ENCODE measurements around the gene ARHGEF17.
"Not testable (repeated sequence)": the region's sequence is repeated elsewhere in the genome, so short reads cannot be mapped to it uniquely, and the experiment has no call there.

The ARHGEF17 gene

DNA sequence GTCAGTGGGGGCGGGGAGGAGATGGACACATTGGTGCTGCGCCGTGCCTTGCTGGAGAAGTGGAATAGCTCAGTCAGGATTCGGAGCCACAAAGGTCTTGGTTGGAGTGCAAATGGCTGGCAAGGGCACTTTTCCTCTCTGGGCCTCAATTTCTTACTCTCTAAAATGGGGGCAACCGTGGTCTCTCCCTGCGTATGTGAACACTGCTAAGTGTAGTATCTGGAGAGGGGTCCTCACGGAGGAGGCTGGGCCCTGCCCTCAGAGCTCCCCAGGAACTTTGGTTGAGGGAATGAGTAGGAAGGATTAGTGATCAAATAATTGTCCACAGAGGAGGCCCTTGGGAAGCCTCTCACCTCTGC is 35.4 kb upstream of the ARHGEF17 start:
- DNase-seq, result no peak

DNA sequence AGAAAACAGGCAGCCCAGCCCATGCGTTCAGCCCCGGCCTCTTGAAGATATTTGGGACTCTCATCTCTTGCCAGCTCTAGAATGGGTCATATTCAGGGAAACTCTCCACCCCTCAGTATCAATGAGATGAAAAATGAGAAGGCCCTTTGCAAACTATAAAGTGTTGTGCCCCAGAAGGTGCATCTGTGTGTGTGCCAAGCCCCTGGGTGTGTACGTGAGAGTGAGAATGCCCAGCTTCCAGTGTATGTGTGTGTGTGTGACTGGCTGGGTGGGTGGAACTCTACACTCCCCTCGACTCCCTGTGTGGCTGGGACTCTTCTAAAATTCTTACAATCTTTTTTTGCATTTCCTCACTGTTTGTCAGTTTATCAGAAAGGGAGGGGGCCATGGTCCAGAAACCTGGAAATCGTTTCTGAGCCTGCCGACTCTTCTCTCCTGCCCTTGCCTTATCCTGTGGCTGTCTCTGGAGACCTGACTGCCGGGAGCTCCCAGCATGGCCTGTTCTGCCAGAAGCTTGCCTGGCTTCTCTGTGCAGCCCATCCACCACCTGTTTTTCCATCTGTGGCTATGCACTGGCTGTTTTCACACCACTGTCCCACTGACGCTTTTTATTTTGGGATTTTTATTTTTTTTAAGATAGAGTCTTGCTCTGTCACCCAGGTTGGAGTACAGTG is 34.7 kb upstream of the ARHGEF17 start:
- DNase-seq, result no peak

DNA sequence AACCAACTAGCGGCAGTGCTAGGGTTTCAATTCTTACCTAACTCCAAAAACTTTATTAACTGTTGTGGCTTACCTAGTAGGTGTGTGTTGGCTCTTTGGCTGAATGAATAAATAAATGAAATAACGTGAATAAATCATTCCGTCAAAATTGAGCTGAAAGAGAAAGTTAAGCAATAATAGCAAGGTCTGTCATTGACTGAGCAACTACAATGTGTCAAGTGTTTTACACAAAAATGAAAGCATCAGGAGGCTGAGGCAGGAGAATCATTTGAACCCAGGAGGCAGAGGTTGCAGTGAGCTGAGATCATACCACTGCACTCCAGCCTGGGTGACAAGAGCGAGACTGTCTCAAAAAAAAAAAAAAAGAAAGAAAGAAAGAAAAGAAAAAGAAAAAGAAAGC is 33.9 kb upstream of the ARHGEF17 start:
- not testable (repeated sequence) for DNase-seq

DNA sequence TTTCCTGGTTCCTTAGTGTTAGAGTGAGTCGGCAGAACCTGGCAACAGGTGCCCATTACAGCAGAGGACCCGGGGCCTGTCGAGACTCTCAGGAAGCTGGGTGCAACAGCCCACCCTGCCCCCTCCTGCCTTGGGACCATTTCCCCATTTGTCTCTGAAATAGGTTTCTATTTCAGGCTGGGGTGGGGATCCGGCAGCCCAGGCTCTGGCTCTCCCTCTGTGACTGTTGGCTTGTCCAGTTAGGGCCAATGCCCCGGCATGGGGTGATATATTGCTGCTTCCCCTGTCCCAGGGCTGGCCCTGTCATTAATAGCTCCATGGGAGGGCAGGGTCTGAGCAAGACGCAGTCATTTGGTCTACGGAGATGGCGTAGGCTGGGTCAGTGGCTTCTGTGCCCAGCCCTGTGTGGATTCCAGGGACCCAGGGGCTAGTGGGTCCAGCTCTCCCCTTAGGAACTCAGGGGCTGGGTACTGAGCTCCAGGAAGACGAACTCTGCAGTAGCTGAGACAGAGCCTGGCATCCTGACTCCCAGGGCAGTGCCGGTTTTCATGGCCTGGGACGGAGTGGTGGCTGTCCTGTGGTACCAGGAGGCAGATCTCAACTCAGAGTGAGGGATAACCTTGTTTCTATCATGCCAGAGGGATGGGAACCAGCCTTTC is 33.2 kb upstream of the ARHGEF17 start:
- DNase-seq, result no peak

DNA sequence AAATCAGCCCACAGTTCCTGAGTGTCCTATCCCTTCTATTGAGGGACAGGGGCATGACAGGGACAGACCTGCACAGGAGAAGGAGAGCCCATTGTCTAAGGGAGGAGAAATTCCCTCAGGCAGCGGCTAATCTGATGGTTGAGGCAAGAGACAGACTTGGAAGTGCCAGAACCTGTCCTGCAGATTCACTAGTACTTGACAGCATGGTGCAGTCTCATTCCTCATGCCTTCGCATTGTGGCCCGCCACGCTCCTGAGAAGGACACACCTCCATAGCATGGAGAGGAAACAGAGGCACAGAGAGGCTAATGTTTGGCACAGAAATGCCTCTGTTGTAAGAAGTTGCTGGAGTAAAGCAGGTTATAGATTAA is 32.7 kb upstream of the ARHGEF17 start:
- no peak for DNase-seq

DNA sequence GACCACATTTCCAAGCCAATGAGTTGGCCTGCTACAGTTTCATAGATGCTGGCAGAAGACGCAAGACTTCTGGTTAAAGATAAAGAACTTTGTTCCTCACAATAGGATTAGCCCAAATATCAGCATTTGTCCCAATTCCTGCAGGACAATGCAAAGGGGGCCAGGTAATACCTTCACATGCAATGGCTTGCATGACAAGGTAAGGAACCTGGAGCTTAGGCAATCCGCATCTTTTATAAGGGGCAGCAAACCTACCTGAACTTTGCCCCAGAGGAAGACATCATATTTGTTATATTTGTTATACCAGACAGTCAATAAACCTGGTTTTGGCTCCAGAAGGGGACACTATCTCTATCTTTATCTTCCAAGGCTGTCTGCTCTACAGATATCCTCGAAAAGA is 30.6 kb upstream of the ARHGEF17 start:
- DNase-seq, result no peak

DNA sequence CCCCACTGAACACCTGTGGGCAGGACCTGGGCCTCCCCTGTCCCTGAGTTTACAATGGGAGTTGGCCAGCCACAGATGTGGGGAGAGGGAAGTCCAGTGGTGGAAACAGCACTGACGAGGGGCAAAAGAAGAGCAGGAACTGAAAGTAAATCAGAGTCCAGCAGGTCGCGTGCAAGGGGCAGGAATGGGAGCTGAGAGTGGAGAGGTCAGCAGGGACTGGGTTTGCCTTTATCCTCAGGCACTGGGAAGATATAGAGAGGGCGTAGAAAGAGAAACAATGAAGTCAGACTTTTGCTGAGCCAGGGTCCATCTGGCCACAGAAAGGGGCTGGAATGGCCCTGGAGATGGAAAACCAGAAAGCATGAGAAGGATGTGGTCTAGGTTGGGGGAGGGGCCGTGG is 27.4 kb upstream of the ARHGEF17 start:
- no peak for DNase-seq

DNA sequence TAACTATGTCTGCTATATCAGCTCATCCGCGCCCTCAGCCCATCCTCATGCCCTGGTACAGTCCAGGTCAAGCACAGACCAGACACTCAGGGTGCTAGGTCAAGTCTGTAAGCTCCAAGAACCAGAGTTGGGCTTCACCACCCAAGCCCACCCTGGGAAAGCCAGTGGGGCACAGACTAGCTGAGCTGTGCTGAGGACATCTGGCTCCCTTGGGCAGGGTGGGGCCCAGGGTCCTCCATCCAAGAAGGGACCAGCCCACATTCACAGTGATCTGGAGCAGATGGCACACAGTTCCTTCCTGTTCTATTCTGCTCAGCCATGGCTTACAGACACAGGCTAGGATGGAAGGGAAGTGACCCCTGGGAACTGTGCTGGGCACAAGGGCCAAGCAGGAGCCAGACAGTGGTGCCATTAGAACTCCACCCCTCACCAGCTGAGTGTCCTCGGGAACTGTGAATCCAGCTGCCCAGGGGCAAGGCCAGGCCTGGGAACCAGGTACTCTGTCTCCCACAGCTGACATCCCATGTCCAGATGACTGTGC is 26.8 kb upstream of the ARHGEF17 start:
- DNase-seq, result no peak

DNA sequence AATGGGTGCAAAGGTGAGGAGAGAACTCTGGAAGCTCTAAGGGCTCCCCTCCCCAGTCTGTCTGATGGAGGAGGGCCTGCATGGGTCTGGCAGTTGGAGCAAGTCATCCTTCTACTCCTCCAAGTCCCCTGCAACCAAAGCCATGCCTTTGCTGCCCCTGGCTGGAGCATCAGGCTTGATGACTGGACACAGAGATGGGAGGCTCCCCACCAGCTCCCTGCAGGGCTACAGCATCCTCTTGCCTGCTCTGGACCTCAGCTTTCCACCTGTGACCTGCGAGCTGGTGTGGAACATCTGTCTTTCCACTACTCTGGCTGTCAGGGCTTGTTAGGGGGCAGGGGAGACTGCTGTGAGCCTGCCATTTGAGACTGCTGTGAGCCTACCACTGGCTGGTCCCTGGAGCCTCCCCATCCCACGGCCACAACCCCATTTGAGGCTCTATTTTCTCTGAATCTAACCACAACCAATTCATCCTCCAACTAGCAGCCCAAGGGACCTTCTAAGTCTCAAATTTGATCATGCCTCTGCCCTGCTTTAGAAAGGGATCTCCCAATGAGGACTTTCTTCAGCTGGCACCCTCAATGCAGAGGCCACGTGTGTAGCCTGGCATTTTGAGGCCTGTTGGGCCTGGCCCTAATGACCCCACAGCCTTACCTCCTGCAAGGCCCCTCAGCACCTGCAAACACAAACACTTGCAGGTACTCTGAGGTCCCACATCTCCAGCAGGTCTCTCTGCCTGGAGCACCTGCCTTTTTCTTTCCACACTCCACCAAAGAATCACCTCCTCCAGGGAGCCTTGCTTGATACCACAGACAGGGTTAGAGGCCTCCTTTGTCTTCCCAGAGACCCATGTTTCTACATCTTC is 26.0 kb upstream of the ARHGEF17 start:
- DNase-seq, result no peak

DNA sequence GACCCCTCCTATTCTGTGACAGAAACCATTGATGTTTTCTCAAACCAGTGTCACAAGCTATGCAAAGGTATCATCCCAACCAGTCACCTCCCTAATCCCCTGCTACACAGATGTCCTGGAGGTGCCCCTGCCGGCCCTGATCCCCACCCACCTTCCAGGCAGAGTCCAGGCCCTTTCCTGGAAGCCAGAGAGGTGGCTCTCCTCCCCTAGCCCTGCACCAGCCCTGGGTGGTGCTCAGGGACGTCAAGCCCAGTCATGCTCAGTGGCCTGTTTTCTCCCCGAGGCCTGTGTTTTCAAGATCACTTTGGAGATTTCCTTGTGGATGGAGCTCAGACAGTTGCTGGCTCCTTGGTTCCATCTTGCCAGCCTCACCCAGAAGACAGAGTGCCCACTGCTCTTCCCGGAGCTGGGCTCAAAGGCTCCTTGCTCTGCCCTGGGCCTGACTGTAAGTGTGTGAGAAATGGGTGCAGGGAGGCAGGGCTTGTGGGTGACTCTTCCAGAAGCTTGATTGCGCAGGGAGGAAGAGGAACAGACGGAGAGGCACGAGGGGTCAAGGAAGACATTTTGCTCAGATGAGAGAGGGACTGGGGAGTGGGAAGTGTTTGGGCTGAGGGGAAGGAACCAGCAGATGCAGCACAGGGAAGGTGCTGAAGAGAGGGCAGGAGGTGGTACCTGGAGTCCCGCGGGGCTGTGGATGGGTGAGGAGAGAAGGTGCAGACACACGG is 24.6 kb upstream of the ARHGEF17 start:
- DNase-seq, result no peak

DNA sequence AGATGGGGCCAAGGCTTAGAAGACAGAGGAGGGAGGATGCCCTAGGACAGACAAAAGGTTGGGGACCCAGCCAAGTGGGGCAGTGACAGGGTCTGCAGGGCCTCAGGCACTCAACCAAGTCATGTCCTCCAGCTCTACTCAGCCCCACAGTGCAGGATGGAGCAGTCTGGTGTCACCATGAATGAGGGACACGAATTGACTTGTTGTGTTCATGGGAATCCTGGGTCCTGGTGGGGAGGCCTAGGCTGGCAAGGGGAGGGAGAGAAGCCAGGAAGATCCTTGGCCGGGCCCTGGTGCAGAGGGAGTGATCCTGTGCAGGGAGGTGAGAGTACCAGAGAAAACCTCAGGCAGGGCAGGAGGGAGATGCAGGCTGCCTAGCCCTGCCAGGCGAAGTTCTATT is 24.0 kb upstream of the ARHGEF17 start:
- DNase-seq, result no peak

DNA sequence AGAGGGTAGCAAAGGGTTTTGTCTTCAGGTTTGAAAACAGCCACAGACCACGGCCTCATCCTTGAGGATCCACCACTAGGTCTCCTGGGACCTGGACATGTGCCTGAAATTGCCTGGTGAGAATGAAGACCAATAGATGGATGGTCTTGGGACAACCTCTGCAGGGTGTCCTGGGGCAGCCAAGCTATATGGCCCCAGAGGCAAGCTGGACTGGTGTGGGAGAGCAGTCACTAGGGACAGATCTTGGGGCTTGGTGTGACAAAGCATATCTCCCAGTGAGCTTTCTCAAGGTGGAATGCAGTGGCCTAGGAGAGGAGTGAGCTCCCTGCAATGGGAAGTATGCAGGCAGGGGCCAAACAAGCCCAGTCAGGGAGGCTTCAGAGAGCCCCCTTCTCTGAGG is 22.4 kb upstream of the ARHGEF17 start:
- DNase-seq, result no peak

DNA sequence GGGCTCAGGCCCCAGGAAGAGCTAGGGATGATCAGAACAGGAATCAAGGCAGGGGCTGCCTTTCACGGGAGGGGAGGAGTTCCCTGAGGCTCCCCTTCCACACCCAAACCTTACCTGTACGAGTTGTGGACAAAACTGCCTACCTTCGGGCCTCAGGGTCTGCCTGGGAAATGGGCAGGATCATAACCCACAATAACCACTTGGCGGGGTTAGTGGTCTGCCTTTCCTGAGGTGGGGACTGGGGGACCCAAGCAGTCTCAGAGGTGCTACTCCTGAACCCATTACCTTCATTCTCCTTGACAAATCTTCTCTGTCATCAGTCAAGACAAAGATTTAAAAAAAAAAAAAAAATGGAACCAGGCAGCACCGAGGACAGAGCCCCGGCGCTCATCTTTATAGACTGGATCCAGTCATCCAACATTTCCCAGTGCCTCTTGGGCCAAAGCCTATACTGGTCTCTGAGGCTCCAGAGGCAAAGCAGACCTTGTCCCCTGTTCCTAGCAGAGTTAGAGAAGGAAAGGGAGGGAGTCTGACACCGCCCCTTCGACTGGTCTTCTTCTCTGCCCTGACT is 21.8 kb upstream of the ARHGEF17 start:
- DNase-seq, result no peak

DNA sequence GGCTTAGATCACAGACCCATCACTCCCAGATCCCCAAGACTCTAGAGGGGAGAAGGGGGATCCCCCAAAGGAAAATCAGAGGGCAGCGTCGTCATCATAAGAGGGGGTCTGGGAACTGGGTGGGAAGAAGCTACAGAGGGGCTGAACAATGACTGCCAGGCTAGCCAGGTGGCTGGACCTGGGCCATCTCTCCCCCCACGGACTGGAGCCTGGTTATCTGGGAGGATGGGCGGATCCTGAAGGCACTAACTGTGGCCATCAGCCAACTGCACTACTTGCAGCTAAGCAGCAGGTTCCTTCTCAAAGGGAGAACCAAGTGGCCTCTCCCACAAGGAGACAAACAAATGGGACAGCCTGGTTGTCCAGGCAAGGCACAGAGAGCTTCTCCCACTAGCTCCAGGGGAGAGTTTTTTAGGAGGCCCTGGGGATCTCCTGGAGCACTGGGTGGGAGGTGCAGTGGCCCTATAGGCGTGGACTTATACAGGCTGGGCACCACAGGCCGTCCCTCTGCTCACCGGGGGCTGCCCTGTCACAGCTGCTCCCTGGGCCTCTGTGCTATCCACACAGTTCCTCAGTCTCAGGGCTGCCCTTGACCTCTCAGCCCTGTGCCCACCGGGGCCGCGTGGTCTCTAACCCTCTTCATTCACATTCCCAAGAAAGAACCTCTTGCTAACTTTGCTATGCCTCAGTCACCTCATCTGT is 20.5 kb upstream of the ARHGEF17 start:
- no peak for DNase-seq

DNA sequence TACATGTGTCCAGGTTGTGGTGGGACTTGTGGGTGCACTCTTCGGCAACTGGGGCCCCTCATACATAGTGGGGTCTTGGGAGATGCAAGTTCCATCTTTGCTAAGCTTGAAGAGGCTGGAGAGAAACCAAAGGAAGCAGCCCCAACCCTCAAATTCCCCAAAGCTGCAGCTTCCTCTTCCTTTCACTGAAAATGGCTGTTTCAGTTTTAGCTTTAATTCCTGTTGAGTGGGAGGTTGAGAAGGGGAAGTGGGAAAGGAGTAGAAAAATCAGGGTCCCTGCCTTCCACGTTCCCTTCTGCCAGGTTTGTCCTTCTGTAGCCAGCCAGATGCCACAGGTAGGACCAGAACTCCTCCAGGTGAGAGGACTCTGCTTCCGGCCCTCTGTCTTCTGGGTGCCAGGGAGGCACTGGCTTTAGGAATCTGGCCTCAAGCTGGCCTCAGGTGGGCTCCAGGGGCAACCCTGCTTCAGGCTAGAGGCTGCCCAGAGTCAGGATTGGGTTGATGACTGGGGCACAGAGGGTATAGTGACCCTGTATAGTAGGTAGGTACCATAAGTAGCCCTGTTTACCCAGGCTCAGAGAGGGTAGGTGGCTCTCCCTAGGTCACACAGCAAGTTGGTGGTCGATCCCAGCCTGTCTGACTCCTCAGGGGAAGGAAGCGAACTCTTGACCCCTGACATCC is 19.7 kb upstream of the ARHGEF17 start:
- no peak for DNase-seq

DNA sequence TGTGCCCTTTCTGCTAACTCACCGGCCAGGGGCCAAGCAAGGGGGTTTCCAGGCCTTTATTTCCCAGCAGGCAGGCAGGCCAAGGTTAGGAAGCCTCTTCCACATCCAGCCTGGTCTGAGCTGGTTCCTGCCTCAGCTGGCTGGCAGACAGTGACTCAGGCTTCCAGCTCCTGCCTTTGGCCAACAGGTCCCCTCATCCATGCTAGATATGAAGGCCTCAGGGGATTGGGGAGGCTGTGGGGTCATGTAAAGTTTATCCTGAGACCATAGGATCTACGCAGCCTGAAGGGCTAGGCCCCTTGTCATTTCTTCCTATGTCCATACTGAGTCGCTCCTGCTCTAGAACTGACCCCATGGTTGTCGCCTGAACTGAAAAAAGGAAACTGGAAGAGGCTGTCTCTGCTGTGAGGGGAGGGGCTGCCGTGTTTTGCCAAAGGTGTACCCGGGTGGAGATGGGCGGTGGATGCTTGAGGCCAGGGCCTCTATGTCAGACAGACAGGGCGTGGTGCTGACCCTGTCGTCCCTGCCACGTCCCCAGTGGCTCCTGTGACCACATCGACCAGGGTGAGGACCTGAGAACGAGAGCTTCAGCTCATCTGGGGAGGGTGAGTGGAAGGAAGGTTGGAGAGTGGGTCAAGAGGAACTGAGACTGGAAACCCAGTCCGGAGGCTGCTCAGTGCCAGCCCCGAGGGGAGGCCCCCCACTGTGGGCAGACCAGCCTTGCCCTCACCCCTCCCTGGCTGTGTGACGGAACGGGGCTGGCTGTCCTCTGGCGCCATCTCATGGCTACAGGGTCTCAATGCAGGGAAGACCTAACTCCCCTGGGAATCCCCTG is 19.0 kb upstream of the ARHGEF17 start:
- DNase-seq, result peak; percentile 15 to 32

DNA sequence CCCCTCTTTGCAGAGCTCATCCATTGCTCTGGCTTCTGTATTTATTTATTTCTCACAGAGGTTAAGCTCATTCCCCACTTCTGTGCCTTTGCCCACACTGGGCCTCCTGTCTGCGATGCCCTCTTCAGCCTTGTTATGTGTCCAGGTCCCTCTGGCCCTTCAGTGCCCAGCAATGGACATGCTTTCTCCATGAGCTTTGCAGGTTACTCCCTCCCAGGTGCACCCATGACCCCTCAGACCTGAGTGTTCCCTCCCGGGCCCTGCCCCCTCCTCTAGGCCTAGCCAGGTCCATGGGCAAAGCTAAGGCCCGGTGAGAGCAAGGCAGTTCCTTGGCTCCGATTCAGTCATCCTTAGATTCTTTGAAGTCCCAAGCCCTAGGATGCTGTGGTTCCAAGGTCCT is 17.5 kb upstream of the ARHGEF17 start:
- DNase-seq, result no peak

DNA sequence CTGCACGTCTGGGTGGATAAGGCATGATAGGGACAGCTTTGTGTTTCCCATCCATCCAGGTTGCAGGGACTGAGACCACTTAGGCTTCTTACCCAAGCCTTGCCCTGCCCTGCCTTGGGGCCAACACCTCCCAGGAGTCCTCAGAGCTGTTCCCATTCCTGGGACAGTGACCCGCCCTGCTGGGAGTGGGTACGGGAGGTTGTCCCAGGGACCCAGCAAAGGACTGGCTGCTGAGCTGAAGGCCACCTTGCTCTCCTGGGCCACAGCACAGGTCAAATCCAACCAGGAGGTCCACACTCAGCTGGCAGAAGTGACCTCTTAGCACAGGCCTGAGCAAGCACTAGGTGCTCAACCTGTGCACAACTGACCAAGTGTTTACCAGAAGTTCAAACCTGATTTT is 16.9 kb upstream of the ARHGEF17 start:
- no peak for DNase-seq

DNA sequence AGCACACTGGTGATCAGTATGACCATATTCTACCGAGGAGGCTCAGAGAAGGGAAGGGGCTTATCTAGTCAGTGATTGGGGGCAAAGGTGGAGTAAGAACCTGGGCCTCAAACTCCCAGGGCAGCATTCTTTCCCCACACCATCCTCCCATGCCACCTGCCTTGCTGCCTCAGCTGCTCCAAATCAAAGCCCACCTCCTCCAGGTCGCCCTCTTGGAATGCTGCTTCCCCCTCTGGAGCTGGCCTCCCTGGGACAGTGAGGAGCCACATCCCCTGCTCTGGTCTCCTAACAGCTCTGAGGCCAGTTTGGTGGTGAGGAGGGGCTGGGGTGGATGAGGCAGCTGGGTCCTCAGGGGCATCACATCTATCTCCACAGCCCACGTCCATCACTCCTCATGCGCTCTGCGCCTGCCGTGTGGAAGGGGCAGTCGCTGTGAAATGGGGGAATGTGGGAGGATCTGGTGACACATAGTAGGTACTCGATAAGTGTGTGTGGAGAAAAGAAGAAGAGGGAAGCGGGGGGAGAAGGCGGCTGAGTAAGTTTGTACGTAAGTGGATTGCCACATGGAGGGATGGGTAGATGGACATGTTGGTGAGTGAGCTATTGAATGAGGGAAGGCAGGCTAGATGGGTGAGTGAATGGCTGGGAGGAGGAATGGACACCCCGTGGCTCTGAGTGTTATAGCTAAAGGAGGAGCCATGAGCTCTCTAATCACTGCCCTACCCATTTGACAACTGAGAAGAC is 16.1 kb upstream of the ARHGEF17 start:
- no peak for DNase-seq

DNA sequence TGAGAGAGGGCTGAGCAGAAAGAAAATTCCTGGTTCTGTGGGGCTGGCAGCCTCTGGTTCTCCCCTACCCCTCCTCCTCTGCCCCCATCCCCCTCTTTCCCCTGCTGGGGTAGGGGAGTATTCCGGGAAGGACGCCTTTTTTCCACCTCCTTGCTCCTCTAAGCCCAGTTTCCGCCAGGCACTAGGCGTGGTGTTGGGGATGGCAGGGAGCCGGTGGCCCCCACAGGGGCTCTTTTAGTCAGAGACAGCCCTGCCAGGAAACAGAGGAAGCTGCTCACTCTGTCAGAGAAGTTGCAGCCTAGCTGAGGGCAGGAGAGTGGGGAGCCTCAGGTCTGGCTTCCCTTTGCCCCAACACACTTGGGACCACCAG is 15.6 kb upstream of the ARHGEF17 start:
- no peak for DNase-seq
